ENCODE measurements around the gene WDR90.

WDR90 gene

GRCh38 chr16:658679-659571 lies 9.8 kb downstream of the WDR90 start:
- DNase-seq (ENCODE audit: low read depth in 4 of 4, low spot score in 1 of 4) = no peak

GRCh38 chr16:659618-660017 lies 10.5 kb downstream of the WDR90 start:
- no peak for DNase-seq (ENCODE audit: low read depth in 4 of 4, low spot score in 1 of 4)

GRCh38 chr16:660132-660458 lies 10.9 kb downstream of the WDR90 start:
- DNase-seq (ENCODE audit: low read depth in 4 of 4, low spot score in 1 of 4) = no peak

GRCh38 chr16:660459-661183 lies 11.5 kb downstream of the WDR90 start:
- no peak for DNase-seq (ENCODE audit: low read depth in 4 of 4, low spot score in 1 of 4)

GRCh38 chr16:661184-661821 lies 12.1 kb downstream of the WDR90 start:
- no peak for DNase-seq (ENCODE audit: low read depth in 4 of 4, low spot score in 1 of 4)

- no peak for DNase-seq (ENCODE audit: low read depth in 4 of 4, low spot score in 1 of 4)
Measured at GRCh38 chr16:662095-662494, 12.9 kb downstream of the WDR90 start.

GRCh38 chr16:662597-662996 lies 13.4 kb downstream of the WDR90 start:
- DNase-seq (ENCODE audit: low read depth in 4 of 4, low spot score in 1 of 4) = no peak

- no peak for DNase-seq (ENCODE audit: low read depth in 4 of 4, low spot score in 1 of 4)
Measured at GRCh38 chr16:666572-666971, 17.4 kb downstream of the WDR90 start.

- DNase-seq (ENCODE audit: low read depth in 4 of 4, low spot score in 1 of 4) = no peak
Measured at GRCh38 chr16:667113-667779, 18.1 kb downstream of the WDR90 start.

- DNase-seq (ENCODE audit: low read depth in 4 of 4, low spot score in 1 of 4) = peak; percentile 86 to 91 (median 88)
Measured at GRCh38 chr16:667780-668518, 18.8 kb downstream of the WDR90 start, which contains the start of gene RHOT2. Gene RHOT2 (plus strand): TSS chr16:668132. CDS start chr16:668200, 68 bp downstream.

- no peak for DNase-seq (ENCODE audit: low read depth in 4 of 4, low spot score in 1 of 4)
Measured at GRCh38 chr16:668519-669171, 19.5 kb downstream of the WDR90 start.

- DNase-seq (ENCODE audit: low read depth in 4 of 4, low spot score in 1 of 4) = no peak
Measured at GRCh38 chr16:669666-670065, 20.5 kb downstream of the WDR90 start.

GRCh38 chr16:670485-671352 lies 21.6 kb downstream of the WDR90 start:
- DNase-seq (ENCODE audit: low read depth in 4 of 4, low spot score in 1 of 4) = no peak

- no peak for DNase-seq (ENCODE audit: low read depth in 4 of 4, low spot score in 1 of 4)
Measured at GRCh38 chr16:671353-672131, 22.4 kb downstream of the WDR90 start.

- DNase-seq (ENCODE audit: low read depth in 4 of 4, low spot score in 1 of 4) = no peak
Measured at GRCh38 chr16:672371-672770, 23.2 kb downstream of the WDR90 start.

GRCh38 chr16:672851-673250 lies 23.7 kb downstream of the WDR90 start:
- DNase-seq (ENCODE audit: low read depth in 4 of 4, low spot score in 1 of 4) = no peak

- DNase-seq (ENCODE audit: low read depth in 4 of 4, low spot score in 1 of 4) = no peak
Measured at GRCh38 chr16:673399-673991, 24.3 kb downstream of the WDR90 start.
